BJ (cell line): Measurements from ENCODE around the gene SHROOM3. TPM values are rescaled to one million over a fixed set of nuclear protein-coding genes. Genes with fewer than 3 reads are reported as not detected.

ENCODE experiments used
- CTCF ChIA-PET: fragments of 350-600 bp; formaldehyde crosslinking; extraction: SDS; loops from one replicate; lab custom pipeline; 2021; ENCODE audit warnings: antibody characterized with exemption, inconsistent platforms; lab: Yijun Ruan, JAX
- POLR2A ChIA-PET: fragments of 300-600 bp; sonication (Branson Sonifier 250); formaldehyde crosslinking; extraction: SDS; loops from one replicate; lab custom pipeline; 2021; ENCODE audit warnings: antibody characterized with exemption; lab: Charles Lee
- DNase-seq: peaks from one replicate; pipeline ENCODE4 v3.0.0-alpha.2; 2011; ENCODE audit warnings: low read depth
- H3K27me3 ChIP-seq: 2 replicates; pipeline ENCODE4 v1.6.0; 2011; ENCODE audit warnings: low read length; ENCODE audit not compliant: control insufficient read depth, insufficient read depth
- H3K36me3 ChIP-seq: 2 replicates; pipeline ENCODE4 v1.5.1; 2011; ENCODE audit warnings: low read length; ENCODE audit not compliant: control insufficient read depth, insufficient read depth
- H3K4me3 ChIP-seq: 2 replicates; pipeline ENCODE4 v1.5.1; 2011; ENCODE audit warnings: low read depth, mild to moderate bottlenecking, control low read depth, low read length
- CTCF ChIP-seq: IDR thresholded peaks from 2 replicates; pipeline ENCODE4 v1.5.1; 2011; ENCODE audit warnings: low read depth, mild to moderate bottlenecking, control low read depth, inconsistent platforms, low read length, moderate library complexity; ENCODE audit not compliant: insufficient read depth
- polyA plus RNA-seq: library from polyadenylated mRNA; depleted of rRNA; stranded (reverse); fragments of >200 nt; gene quantifications from 2 replicates; pipeline ENCODE4 v1.2.3, GENCODE V29; 2011

Gene SHROOM3
- polyA plus RNA-seq, 1 experiment: 46.1 TPM

GRCh38 chr4:76654791-76655190 lies 219.8 kb downstream of the SHROOM3 start:
- CTCF ChIA-PET: interaction anchor here (1.0 to 2.0 kb wide), 2 partner anchors 16 to 27 kb away, joined by 3 to 6 read pairs; no protein-coding TSS in a partner anchor
- TF ChIP-seq CTCF: no peak
- H3K27me3 ChIP-seq: no peaks in the 10 kb centered on the region
- no peak for DNase-seq
- POLR2A ChIA-PET: no interaction called here
- no peaks in the 10 kb centered on the region for H3K36me3 ChIP-seq
- no peak overlapping the region for H3K4me3 ChIP-seq

GRCh38 chr4:76655566-76656479 lies 220.8 kb downstream of the SHROOM3 start:
- H3K36me3 ChIP-seq: no peaks in the 10 kb centered on the region
- POLR2A ChIA-PET: no interaction called here
- CTCF ChIA-PET: interaction anchor here (1.0 to 2.0 kb wide), 2 partner anchors 17 to 28 kb away, joined by 3 to 6 read pairs; no protein-coding TSS in a partner anchor
- H3K4me3 ChIP-seq: no peak overlapping the region
- no peak for DNase-seq
- TF ChIP-seq CTCF: no peak
- H3K27me3 ChIP-seq: no peaks in the 10 kb centered on the region

- CTCF ChIA-PET: interaction anchor here (0.6 to 1.6 kb wide), 10 partner anchors 31 to 330 kb away, joined by 3 to 8 read pairs (median 3); no protein-coding TSS in a partner anchor
- TF ChIP-seq CTCF: no peak
- POLR2A ChIA-PET: interaction anchor here (0.6 to 1.2 kb wide), 3 partner anchors 72 to 98 kb away, joined by 3 to 4 read pairs (median 3); no protein-coding TSS in a partner anchor
- no peaks in the 10 kb centered on the region for H3K27me3 ChIP-seq
- no peak overlapping the region for H3K4me3 ChIP-seq
- H3K36me3 ChIP-seq: no peaks in the 10 kb centered on the region
- no peak for DNase-seq
These were observed 222.4 kb downstream of the SHROOM3 start for GRCh38 chr4:76657443-76657842.

GRCh38 chr4:76658231-76659102 lies 223.4 kb downstream of the SHROOM3 start:
- no peak for TF ChIP-seq CTCF
- POLR2A ChIA-PET: interaction anchor here (0.6 to 1.2 kb wide), 5 partner anchors 73 to 97 kb away, joined by 3 to 9 read pairs (median 3); no protein-coding TSS in a partner anchor
- DNase-seq: peak; percentile 84
- Histone ChIP-seq H3K36me3 (no peaks in the 10 kb centered on the region), H3K4me3 (no peak overlapping the region), H3K27me3 (no peaks in the 10 kb centered on the region)
- CTCF ChIA-PET: interaction anchor here (0.5 to 1.6 kb wide), 12 partner anchors 32 to 329 kb away, joined by 3 to 8 read pairs (median 3); no protein-coding TSS in a partner anchor
